HepG2 (cell line): Measurements from ENCODE around the gene NADK2. TPM values are rescaled to one million over a fixed set of nuclear protein-coding genes. Genes with fewer than 3 reads are reported as not detected.

ENCODE experiments used
- CENPT ChIP-seq: sonication (generic); formaldehyde crosslinking; IDR thresholded peaks from 2 replicates; pipeline ENCODE4 v1.8.0; 2022; ENCODE audit warnings: low read depth, mild to moderate bottlenecking, moderate library complexity, missing genetic modification reagents
- ELF4 ChIP-seq: sonication (generic); formaldehyde crosslinking; IDR thresholded peaks from 2 replicates; pipeline ENCODE4 v1.5.0; 2020; ENCODE audit warnings: missing genetic modification reagents, mild to moderate bottlenecking, moderate library complexity, borderline replicate concordance
- FOXA1 ChIP-seq, 2 experiments: fragments of 450-650 bp in 1 of 2; sonication (generic) in 1 of 2; formaldehyde crosslinking in 1 of 2; IDR thresholded peaks; 2 replicates each; pipeline versions ENCODE4 v1.4.0 to v1.6.1; 2016 to 2020; ENCODE audit warnings: missing genetic modification reagents in 1 of 2
- FOXM1 ChIP-seq: sonication (generic); formaldehyde crosslinking; IDR thresholded peaks from 2 replicates; pipeline ENCODE4 v1.5.0; 2020; ENCODE audit warnings: missing genetic modification reagents
- MAFK ChIP-seq, 2 experiments: IDR thresholded peaks in 1 of 2; conservative IDR thresholded peaks in 1 of 2; 2 replicates each; pipeline ENCODE4 v1.6.1; 2011; ENCODE audit warnings: improper control_type of control experiment in 2 of 2, low read length in 2 of 2
- PHF20 ChIP-seq: sonication (generic); formaldehyde crosslinking; IDR thresholded peaks from 2 replicates; pipeline ENCODE4 v1.5.0; 2020; ENCODE audit warnings: mild to moderate bottlenecking, missing genetic modification reagents
- PTBP1 ChIP-seq: fragments of 200-400 bp; formaldehyde crosslinking; IDR thresholded peaks from 2 replicates; pipeline ENCODE4 v1.6.1; 2018; ENCODE audit warnings: low read length, low read depth; ENCODE audit not compliant: poor library complexity, severe bottlenecking
- RBAK ChIP-seq: sonication (generic); formaldehyde crosslinking; IDR thresholded peaks from 2 replicates; pipeline ENCODE4 v1.5.1; 2020; ENCODE audit warnings: mild to moderate bottlenecking, missing genetic modification reagents
- SMYD3 ChIP-seq: sonication (generic); formaldehyde crosslinking; IDR thresholded peaks from 2 replicates; pipeline ENCODE4 v1.8.1; 2023; ENCODE audit warnings: mild to moderate bottlenecking, missing genetic modification reagents
- SRF ChIP-seq: IDR thresholded peaks from 2 replicates; pipeline ENCODE4 v1.6.1; 2011; ENCODE audit warnings: mild to moderate bottlenecking, low read depth, low read length, moderate library complexity
- ZBTB7A ChIP-seq: sonication (generic); formaldehyde crosslinking; IDR thresholded peaks from 2 replicates; pipeline ENCODE4 v1.8.0; 2022; ENCODE audit warnings: mild to moderate bottlenecking, missing genetic modification reagents
- ZIK1 ChIP-seq: sonication (generic); formaldehyde crosslinking; IDR thresholded peaks from 2 replicates; pipeline ENCODE4 v1.5.0; 2020; ENCODE audit warnings: mild to moderate bottlenecking, low read depth, missing genetic modification reagents, borderline replicate concordance
- ZMYM3 ChIP-seq: sonication (generic); formaldehyde crosslinking; IDR thresholded peaks from 2 replicates; pipeline ENCODE4 v1.5.1; 2020; ENCODE audit warnings: mild to moderate bottlenecking, missing genetic modification reagents
- ZNF335 ChIP-seq: sonication (generic); formaldehyde crosslinking; IDR thresholded peaks from 2 replicates; pipeline ENCODE4 v1.4.0; 2020; ENCODE audit warnings: missing genetic modification reagents
- ZNF550 ChIP-seq: sonication (generic); formaldehyde crosslinking; IDR thresholded peaks from 2 replicates; pipeline ENCODE4 v1.4.0; 2020; ENCODE audit warnings: mild to moderate bottlenecking, missing genetic modification reagents, borderline replicate concordance
- ZNF576 ChIP-seq: sonication (generic); formaldehyde crosslinking; IDR thresholded peaks from 2 replicates; pipeline ENCODE4 v1.4.0; 2020; ENCODE audit warnings: mild to moderate bottlenecking, missing genetic modification reagents
- ZNF672 ChIP-seq: sonication (generic); formaldehyde crosslinking; IDR thresholded peaks from 2 replicates; pipeline ENCODE4 v1.8.1; 2022; ENCODE audit warnings: missing genetic modification reagents
- ZNF691 ChIP-seq: sonication (generic); formaldehyde crosslinking; IDR thresholded peaks from 2 replicates; pipeline ENCODE4 v1.4.0; 2020; ENCODE audit warnings: missing genetic modification reagents, low read depth, mild to moderate bottlenecking, borderline replicate concordance
- ZNF788 ChIP-seq: sonication (generic); formaldehyde crosslinking; IDR thresholded peaks from 2 replicates; pipeline ENCODE4 v1.5.0; 2020; ENCODE audit warnings: mild to moderate bottlenecking, missing genetic modification reagents, borderline replicate concordance
- ZNF790 ChIP-seq: sonication (generic); formaldehyde crosslinking; IDR thresholded peaks from 2 replicates; pipeline ENCODE4 v1.8.0; 2022; ENCODE audit warnings: missing genetic modification reagents, mild to moderate bottlenecking, borderline replicate concordance
- ZNF83 ChIP-seq: sonication (generic); formaldehyde crosslinking; IDR thresholded peaks from 2 replicates; pipeline ENCODE4 v1.4.0; 2020; ENCODE audit warnings: missing genetic modification reagents, mild to moderate bottlenecking, borderline replicate concordance
- ZNF891 ChIP-seq: sonication (generic); formaldehyde crosslinking; IDR thresholded peaks from 2 replicates; pipeline ENCODE4 v1.5.0; 2020; ENCODE audit warnings: mild to moderate bottlenecking, missing genetic modification reagents
- polyA plus RNA-seq, 8 experiments: library from polyadenylated mRNA; depleted of rRNA in 3 of 8; stranded (reverse) in 7 of 8; unstranded in 1 of 8; fragments of >200 nt; fragmentation: Illumina TruSeq in 4 of 8; extraction: Trizol in 4 of 8; gene quantifications; 2 replicates each; pipeline versions ENCODE4 v1.2.1 to v1.2.3, GENCODE V29; 2011 to 2016; ENCODE audit warnings: low read depth in 4 of 8, missing spikeins in 1 of 8, mixed read lengths in 1 of 8; ENCODE audit not compliant: insufficient read depth in 1 of 8
- total RNA-seq, 5 experiments: library from RNA; depleted of rRNA; stranded (reverse); fragments of >200 nt; fragmentation: Illumina TruSeq; extraction: Trizol; gene quantifications; 2 replicates each; pipeline ENCODE4 v1.2.3, GENCODE V29; 2016; ENCODE audit warnings: low read depth in 1 of 5
- TF ChIP-seq, protein P1 (sequence below): sonication (generic); formaldehyde crosslinking; IDR thresholded peaks from 2 replicates; pipeline ENCODE4 v1.4.0; 2020; ENCODE audit warnings: missing genetic modification reagents, borderline replicate concordance

The NADK2 gene
- total and polyA plus RNA-seq, 2 of the 13 experiments (the other 11 are each of a cell fraction or from before 2014, with no cell fraction given), result 13.9 to 71.4 TPM

DNA sequence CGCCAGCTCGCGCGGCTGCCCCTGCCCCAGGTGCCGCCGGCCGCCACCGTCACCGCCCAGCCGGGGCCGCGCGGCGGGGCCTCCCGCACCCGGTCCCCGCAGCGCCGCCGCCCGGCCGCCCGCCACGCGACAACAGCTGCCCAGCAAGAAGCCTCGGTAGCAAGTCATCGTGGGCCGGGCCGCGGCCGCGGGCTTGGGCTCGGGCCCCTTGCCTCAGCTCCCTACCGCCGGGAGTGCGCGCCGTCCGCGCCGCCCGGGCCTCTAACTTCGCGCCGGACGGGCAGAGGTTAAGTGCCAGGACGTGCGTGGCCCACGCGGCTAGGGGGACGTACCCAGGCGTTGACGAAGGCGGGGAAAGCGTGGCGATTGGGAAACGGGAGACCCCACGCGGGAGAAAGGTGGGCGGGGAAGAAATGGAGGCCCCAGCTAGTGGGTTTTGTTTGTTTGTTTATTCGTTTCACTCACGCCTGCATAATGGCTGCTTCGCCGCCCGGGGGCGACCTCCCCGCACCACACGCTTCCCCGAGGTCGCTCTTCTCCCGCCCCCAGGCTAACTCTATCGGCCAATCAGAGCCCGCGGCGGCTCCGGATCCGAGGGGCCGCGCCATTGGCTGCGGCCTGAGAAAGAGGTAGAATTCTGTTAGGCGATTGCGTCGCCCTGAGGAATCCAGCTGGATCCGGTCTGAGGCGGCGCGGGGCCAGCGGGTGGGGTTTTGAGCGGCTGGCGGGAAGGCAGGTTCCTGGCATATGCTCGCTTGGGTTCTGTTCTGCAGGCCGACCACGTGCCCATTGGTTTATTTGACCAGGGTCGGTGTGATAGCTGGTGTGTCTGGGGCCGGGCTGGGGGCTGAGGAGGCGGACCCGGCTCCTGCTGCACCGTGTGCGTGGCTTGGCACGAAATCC lies at the start of gene NADK2 (continued):
- TF ChIP-seq SRF (no peak), ZMYM3 (no peak), ZNF83 (CRISPR knock-in tag) (no peak), PTBP1 (no peak), ZNF790 (CRISPR knock-in tag) (no peak; the same call in 1 of the 2 replicates), MAFK (conservative IDR thresholded peaks at IDR 0.05 in 1 of 2, IDR thresholded peaks at IDR 0.05 in 1 of 2; ENCODE audit: low read length in 2 of 2) (no peak), FOXM1 (CRISPR knock-in tag) (no peak), ZNF550 (CRISPR knock-in tag) (no peak), SMYD3 (CRISPR knock-in tag) (peak; percentile 59; the same call in 1 of the 2 replicates), ZNF576 (peak; percentile 84; the same call in 1 of the 2 replicates), CENPT (0 out of 2 replicates have a peak, but pooled peaks have one; percentile 31), ZNF788 (CRISPR knock-in tag) (peak; percentile 23; the same call in 1 of the 2 replicates), ZNF672 (no peak), PHF20 (peak; percentile 59), ZIK1 (CRISPR knock-in tag) (no peak; the same call in 1 of the 2 replicates), ZNF691 (peak; percentile 95), ZNF335 (CRISPR knock-in tag) (no peak), ZNF891 (CRISPR knock-in tag) (no peak; the same call in 1 of the 2 replicates), ELF4 (no peak; the same call in 1 of the 2 replicates), ZBTB7A (CRISPR knock-in tag) (peak; percentile 85; the same call in 1 of the 2 replicates), RBAK (CRISPR knock-in tag) (no peak), FOXA1 (IDR thresholded peaks at IDR 0.05) (no peak), FOXA1 (CRISPR knock-in tag; IDR thresholded peaks at IDR 0.05) (peak; percentile 52)
- TF ChIP-seq, protein P1, sequence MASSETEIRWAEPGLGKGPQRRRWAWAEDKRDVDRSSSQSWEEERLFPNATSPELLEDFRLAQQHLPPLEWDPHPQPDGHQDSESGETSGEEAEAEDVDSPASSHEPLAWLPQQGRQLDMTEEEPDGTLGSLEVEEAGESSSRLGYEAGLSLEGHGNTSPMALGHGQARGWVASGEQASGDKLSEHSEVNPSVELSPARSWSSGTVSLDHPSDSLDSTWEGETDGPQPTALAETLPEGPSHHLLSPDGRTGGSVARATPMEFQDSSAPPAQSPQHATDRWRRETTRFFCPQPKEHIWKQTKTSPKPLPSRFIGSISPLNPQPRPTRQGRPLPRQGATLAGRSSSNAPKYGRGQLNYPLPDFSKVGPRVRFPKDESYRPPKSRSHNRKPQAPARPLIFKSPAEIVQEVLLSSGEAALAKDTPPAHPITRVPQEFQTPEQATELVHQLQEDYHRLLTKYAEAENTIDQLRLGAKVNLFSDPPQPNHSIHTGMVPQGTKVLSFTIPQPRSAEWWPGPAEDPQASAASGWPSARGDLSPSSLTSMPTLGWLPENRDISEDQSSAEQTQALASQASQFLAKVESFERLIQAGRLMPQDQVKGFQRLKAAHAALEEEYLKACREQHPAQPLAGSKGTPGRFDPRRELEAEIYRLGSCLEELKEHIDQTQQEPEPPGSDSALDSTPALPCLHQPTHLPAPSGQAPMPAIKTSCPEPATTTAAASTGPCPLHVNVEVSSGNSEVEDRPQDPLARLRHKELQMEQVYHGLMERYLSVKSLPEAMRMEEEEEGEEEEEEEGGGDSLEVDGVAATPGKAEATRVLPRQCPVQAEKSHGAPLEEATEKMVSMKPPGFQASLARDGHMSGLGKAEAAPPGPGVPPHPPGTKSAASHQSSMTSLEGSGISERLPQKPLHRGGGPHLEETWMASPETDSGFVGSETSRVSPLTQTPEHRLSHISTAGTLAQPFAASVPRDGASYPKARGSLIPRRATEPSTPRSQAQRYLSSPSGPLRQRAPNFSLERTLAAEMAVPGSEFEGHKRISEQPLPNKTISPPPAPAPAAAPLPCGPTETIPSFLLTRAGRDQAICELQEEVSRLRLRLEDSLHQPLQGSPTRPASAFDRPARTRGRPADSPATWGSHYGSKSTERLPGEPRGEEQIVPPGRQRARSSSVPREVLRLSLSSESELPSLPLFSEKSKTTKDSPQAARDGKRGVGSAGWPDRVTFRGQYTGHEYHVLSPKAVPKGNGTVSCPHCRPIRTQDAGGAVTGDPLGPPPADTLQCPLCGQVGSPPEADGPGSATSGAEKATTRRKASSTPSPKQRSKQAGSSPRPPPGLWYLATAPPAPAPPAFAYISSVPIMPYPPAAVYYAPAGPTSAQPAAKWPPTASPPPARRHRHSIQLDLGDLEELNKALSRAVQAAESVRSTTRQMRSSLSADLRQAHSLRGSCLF, result no peak
